SU-DHL-6 (cell line): ENCODE data around the gene SLC39A10.
"Not testable (repeated sequence)": the region's sequence is repeated elsewhere in the genome, so short reads cannot be mapped to it uniquely, and the experiment has no call there.

ENCODE experiments used
- H2AFZ ChIP-seq: fragments of 200-600 bp; sonication (generic); 2 replicates; pipeline ENCODE4 v1.6.1; 2014; ENCODE audit warnings: low read depth, mild to moderate bottlenecking, moderate library complexity, mixed read lengths, antibody characterized with exemption, low read length; ENCODE audit not compliant: severe bottlenecking
- H3F3A ChIP-seq: fragments of 200-600 bp; shearing (Covaris generic); 2 replicates; pipeline ENCODE4 v1.6.0; 2016; ENCODE audit warnings: antibody characterized with exemption, mild to moderate bottlenecking; ENCODE audit not compliant: insufficient read depth
- H3K27ac ChIP-seq: fragments of 200-600 bp; sonication (generic); 2 replicates; pipeline ENCODE4 v1.5.1; 2016; ENCODE audit warnings: low read depth, mild to moderate bottlenecking, low read length, moderate library complexity, mixed read lengths
- H3K27me3 ChIP-seq: fragments of 200-600 bp; sonication (generic), shearing (Covaris generic); 2 replicates; pipeline ENCODE4 v1.6.0; 2014; ENCODE audit warnings: mild to moderate bottlenecking, low read length
- H3K36me3 ChIP-seq: fragments of 200-600 bp; sonication (generic); 2 replicates; pipeline ENCODE4 v1.6.1; 2014; ENCODE audit warnings: mild to moderate bottlenecking, low read length, mixed read lengths
- H3K4me2 ChIP-seq: fragments of 300-600, 200-600 bp; shearing (Covaris generic), sonication (generic); 2 replicates; pipeline ENCODE4 v1.6.0; 2014; ENCODE audit warnings: low read length, low read depth, mild to moderate bottlenecking; ENCODE audit not compliant: poor library complexity, severe bottlenecking
- H3K4me3 ChIP-seq: fragments of 200-600 bp; sonication (generic); 2 replicates; pipeline ENCODE4 v1.5.1; 2014; ENCODE audit warnings: antibody characterized with exemption, low read length, mild to moderate bottlenecking, mixed read lengths; ENCODE audit not compliant: insufficient read depth, poor library complexity, severe bottlenecking
- H3K79me2 ChIP-seq: fragments of 200-600 bp; sonication (generic); 2 replicates; pipeline ENCODE4 v1.6.1; 2014; ENCODE audit warnings: mild to moderate bottlenecking, low read length, moderate library complexity; ENCODE audit not compliant: insufficient read depth
- H3K9ac ChIP-seq: fragments of 200-600 bp; sonication (generic); 2 replicates; pipeline ENCODE4 v1.7.0; 2014; ENCODE audit warnings: mild to moderate bottlenecking, low read length
- H3K9me2 ChIP-seq: fragments of 200-600 bp; sonication (generic); replicated peaks from 2 replicates; pipeline ENCODE4 v1.6.1; 2014; ENCODE audit warnings: low read length; ENCODE audit not compliant: insufficient read depth
- H3K9me3 ChIP-seq: fragments of 200-600 bp; sonication (generic); 2 replicates; pipeline ENCODE4 v1.6.1; 2014; ENCODE audit warnings: low read length, mixed read lengths; ENCODE audit not compliant: insufficient read depth
- H4K20me1 ChIP-seq: fragments of 200-600 bp; sonication (generic); 2 replicates; pipeline ENCODE4 v1.6.1; 2014; ENCODE audit warnings: low read depth, mild to moderate bottlenecking, antibody characterized with exemption, low read length, moderate library complexity, mixed read lengths
- EZH2phosphoT487 ChIP-seq: fragments of 200-600 bp; sonication (generic), shearing (Covaris generic); conservative IDR thresholded peaks from 2 replicates; pipeline ENCODE4 v1.6.1; 2018; ENCODE audit warnings: mild to moderate bottlenecking, antibody characterized with exemption, low read length, moderate library complexity, mixed read lengths
- TF ChIP-seq, protein P1 (sequence below): fragments of 200-600 bp; sonication (generic); IDR thresholded peaks from one replicate; pipeline ENCODE4 v1.5.1; 2017; ENCODE audit warnings: antibody characterized with exemption, mild to moderate bottlenecking, low read length, moderate library complexity; ENCODE audit not compliant: insufficient read depth, poor library complexity, severe bottlenecking

The SLC39A10 gene

GRCh38 chr2:195639959-195640358, 17.1 kb upstream of the SLC39A10 start:
- no peak overlapping the region for H3K9ac ChIP-seq
- no peak overlapping the region for H3K4me3 ChIP-seq
- TF ChIP-seq EZH2phosphoT487, result no peak
- TF ChIP-seq, protein P1, sequence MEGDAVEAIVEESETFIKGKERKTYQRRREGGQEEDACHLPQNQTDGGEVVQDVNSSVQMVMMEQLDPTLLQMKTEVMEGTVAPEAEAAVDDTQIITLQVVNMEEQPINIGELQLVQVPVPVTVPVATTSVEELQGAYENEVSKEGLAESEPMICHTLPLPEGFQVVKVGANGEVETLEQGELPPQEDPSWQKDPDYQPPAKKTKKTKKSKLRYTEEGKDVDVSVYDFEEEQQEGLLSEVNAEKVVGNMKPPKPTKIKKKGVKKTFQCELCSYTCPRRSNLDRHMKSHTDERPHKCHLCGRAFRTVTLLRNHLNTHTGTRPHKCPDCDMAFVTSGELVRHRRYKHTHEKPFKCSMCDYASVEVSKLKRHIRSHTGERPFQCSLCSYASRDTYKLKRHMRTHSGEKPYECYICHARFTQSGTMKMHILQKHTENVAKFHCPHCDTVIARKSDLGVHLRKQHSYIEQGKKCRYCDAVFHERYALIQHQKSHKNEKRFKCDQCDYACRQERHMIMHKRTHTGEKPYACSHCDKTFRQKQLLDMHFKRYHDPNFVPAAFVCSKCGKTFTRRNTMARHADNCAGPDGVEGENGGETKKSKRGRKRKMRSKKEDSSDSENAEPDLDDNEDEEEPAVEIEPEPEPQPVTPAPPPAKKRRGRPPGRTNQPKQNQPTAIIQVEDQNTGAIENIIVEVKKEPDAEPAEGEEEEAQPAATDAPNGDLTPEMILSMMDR, result no peak
- H3K79me2 ChIP-seq, result no peaks in the 10 kb centered on the region
- no peaks in the 10 kb centered on the region for H3F3A ChIP-seq
- no peaks in the 10 kb centered on the region for H3K36me3 ChIP-seq
- H2AFZ ChIP-seq, result no peak overlapping the region
- no peaks in the 10 kb centered on the region for H4K20me1 ChIP-seq
- no peak overlapping the region for H3K27ac ChIP-seq
- no peaks in the 10 kb centered on the region for H3K9me3 ChIP-seq
- no peak overlapping the region for H3K4me2 ChIP-seq
- no peaks in the 10 kb centered on the region for H3K9me2 ChIP-seq
- no peaks in the 10 kb centered on the region for H3K27me3 ChIP-seq

DNA sequence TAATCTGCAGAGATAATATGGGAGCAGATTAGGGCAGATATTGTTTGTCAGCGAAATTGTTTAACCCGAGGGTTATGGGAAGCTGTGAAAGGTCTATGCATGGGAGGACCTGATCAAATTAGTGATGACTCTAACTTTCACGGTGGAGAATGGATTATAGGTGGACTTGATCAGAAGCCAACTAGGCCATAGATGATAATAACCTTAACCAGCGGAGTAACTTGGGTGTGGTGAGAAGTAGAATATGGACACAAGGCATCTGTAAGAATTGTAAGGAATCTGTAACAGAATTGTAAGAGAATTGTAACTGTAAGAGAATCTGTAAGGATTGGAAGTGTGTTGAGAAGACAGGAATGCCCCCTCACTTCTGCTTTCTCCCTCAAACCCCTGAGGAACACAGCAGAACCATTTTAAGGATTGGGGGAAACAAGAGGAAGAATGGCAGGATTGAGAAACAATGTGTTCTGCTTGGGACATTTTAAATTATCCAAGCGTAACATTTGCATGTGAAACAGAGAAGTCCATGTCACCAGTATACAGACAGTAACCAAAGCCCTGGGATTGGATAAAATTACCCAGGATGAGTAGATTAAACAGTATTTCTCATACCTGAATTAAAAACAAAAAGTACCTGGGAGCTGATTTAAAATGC, 14.9 kb upstream of the SLC39A10 start:
- no peak overlapping the region for H2AFZ ChIP-seq
- H3K36me3 ChIP-seq, result no peaks in the 10 kb centered on the region
- H3K9ac ChIP-seq, result no peak overlapping the region
- no peak overlapping the region for H3K4me3 ChIP-seq
- H3K27ac ChIP-seq, result no peak overlapping the region
- H3K9me2 ChIP-seq, result no peaks in the 10 kb centered on the region
- no peaks in the 10 kb centered on the region for H4K20me1 ChIP-seq
- no peaks in the 10 kb centered on the region for H3K79me2 ChIP-seq
- H3F3A ChIP-seq, result no peaks in the 10 kb centered on the region
- no peak overlapping the region for H3K4me2 ChIP-seq
- H3K27me3 ChIP-seq, result no peaks in the 10 kb centered on the region
- no peaks in the 10 kb centered on the region for H3K9me3 ChIP-seq
- no peak for TF ChIP-seq EZH2phosphoT487

DNA sequence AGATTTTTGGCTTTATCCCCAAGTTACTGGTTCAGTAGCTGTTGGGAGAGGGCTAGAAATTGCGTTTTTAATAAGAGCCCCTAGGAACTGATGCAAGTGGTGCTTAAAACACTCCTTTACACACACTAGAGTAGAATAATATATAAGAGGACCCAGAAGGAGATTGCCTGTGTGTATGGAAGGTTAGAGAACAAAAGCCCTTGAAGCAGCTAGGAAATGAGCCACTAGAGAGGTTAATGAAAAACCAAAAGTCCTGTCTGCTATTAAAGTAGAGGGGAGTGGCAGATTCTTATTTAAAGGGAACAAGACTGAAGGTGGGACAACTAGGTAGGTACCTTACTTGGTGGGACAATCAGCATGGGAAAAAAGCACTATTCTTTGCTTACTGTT, 14.4 kb upstream of the SLC39A10 start:
- Histone ChIP-seq H3K79me2 (no peaks in the 10 kb centered on the region), H2AFZ (no peak overlapping the region), H3K9me3 (no peaks in the 10 kb centered on the region), H3K9ac (no peak overlapping the region), H3K4me2 (no peak overlapping the region), H3K36me3 (no peaks in the 10 kb centered on the region), H3K27ac (no peak overlapping the region), H4K20me1 (no peaks in the 10 kb centered on the region), H3K27me3 (no peaks in the 10 kb centered on the region), H3K4me3 (no peak overlapping the region), H3K9me2 (no peaks in the 10 kb centered on the region), H3F3A (no peaks in the 10 kb centered on the region)
- TF ChIP-seq EZH2phosphoT487, result no peak

GRCh38 chr2:195644708-195645107, 12.3 kb upstream of the SLC39A10 start:
- not testable (repeated sequence) for H3K9me3 ChIP-seq, H3F3A ChIP-seq, H4K20me1 ChIP-seq, H3K4me2 ChIP-seq, H2AFZ ChIP-seq, H3K79me2 ChIP-seq, H3K36me3 ChIP-seq, H3K4me3 ChIP-seq, H3K9me2 ChIP-seq, H3K27ac ChIP-seq, H3K27me3 ChIP-seq, H3K9ac ChIP-seq

GRCh38 chr2:195645413-195645812, 11.6 kb upstream of the SLC39A10 start:
- H3K36me3 ChIP-seq, result no peaks in the 10 kb centered on the region
- H3K27me3 ChIP-seq, result no peaks in the 10 kb centered on the region
- H3K79me2 ChIP-seq, result no peaks in the 10 kb centered on the region
- no peaks in the 10 kb centered on the region for H4K20me1 ChIP-seq
- H3K9ac ChIP-seq, result no peak overlapping the region
- H3K9me2 ChIP-seq, result no peaks in the 10 kb centered on the region
- TF ChIP-seq EZH2phosphoT487, result no peak
- TF ChIP-seq, protein P1, result no peak
- no peak overlapping the region for H3K4me3 ChIP-seq
- no peak overlapping the region for H3K27ac ChIP-seq
- H3K9me3 ChIP-seq, result no peaks in the 10 kb centered on the region
- H3K4me2 ChIP-seq, result no peak overlapping the region
- no peak overlapping the region for H2AFZ ChIP-seq
- no peaks in the 10 kb centered on the region; the same call in 1 of the 2 replicates for H3F3A ChIP-seq
